ENCODE results near the gene FUBP3. TPM values are rescaled to one million over a fixed set of nuclear protein-coding genes. Genes with fewer than 3 reads are reported as not detected.

FUBP3 gene
- total RNA-seq, 4 donors from 2014 or later = 33.1 to 59.9 (median 37.8) TPM

DNA sequence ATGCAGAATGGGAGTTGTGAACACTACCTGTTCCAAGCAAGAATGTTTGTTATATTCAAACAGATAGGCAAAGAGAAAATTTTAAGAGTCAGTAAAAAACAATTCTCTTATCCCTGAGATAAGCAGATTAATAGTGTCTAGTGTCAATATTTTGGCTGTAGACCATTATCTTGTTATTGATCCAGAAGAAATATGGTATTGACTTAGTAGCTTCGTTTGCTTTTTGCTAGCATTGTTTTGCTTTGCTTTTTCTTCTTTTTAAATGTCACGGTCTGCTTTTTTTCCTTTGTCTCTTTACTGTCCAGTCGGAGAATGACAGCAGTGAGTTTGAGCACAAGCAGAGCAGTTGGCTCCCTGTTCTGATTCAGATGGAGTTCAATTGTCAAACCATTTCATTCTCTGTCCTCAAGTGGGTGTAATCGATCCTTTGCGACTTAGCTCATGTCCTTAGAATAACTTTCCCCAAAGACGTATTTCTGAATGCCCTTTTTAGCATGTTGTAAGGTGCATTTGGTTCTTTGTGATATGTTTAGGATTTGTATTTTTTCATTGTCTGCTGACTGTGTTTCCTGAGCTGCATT is 29.3 kb downstream of the FUBP3 start:
- 53 to 65% methylated on average over 6 of the region's 6 CpGs for WGBS, 2 donors
- no peak for DNase-seq (ENCODE audit: low spot score in 2 of 2)
- no peaks in the 10 kb centered on the region for H3K27me3 ChIP-seq
- H3K36me3 ChIP-seq = peaks cover 0 to 44% (median 0%) of the 10 kb centered on the region in 3 donors
- TF ChIP-seq POLR2A (IDR thresholded peaks at IDR 0.05) (no peak), EP300 (IDR thresholded peaks at IDR 0.05) (no peak)
- TF ChIP-seq, protein P1, sequence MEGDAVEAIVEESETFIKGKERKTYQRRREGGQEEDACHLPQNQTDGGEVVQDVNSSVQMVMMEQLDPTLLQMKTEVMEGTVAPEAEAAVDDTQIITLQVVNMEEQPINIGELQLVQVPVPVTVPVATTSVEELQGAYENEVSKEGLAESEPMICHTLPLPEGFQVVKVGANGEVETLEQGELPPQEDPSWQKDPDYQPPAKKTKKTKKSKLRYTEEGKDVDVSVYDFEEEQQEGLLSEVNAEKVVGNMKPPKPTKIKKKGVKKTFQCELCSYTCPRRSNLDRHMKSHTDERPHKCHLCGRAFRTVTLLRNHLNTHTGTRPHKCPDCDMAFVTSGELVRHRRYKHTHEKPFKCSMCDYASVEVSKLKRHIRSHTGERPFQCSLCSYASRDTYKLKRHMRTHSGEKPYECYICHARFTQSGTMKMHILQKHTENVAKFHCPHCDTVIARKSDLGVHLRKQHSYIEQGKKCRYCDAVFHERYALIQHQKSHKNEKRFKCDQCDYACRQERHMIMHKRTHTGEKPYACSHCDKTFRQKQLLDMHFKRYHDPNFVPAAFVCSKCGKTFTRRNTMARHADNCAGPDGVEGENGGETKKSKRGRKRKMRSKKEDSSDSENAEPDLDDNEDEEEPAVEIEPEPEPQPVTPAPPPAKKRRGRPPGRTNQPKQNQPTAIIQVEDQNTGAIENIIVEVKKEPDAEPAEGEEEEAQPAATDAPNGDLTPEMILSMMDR (IDR thresholded peaks at IDR 0.05) = no peak
- no peak overlapping the region for H3K27ac ChIP-seq
- peaks cover 0 to 10% (median 0%) of the 10 kb centered on the region in 4 donors for H3K4me1 ChIP-seq
- H3K4me3 ChIP-seq = no peak overlapping the region
- H3K9me3 ChIP-seq = no peaks in the 10 kb centered on the region

DNA sequence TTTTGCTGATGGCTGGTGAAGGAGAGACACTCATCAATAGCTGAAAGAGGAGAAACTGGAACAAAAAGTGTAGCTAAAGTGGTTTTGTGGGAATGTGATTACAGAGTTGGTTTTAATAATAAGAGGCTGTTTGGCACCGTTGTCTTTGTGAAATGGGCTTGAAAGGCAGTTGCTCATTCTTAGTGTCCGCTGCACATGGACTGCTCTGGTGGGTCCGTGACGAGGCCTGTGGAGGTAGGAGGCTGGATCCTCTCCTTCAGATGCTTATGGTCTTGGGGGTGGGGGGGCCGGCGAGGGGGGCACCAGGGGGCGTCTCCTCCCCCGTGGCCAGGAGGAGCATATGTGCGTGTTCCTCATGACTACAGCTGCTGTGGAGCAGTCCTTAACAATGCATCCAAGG is 29.8 kb downstream of the FUBP3 start:
- no peak overlapping the region for H3K27ac ChIP-seq

GRCh38 chr9:130610862-130611707 is 31.7 kb downstream of the FUBP3 start:
- Histone ChIP-seq H3K36me3 (peaks cover 0 to 58% (median 1%) of the 10 kb centered on the region in 3 donors), H3K27ac (no peak overlapping the region), H3K9me3 (no peaks in the 10 kb centered on the region), H3K4me1 (peaks cover 0 to 6% (median 0%) of the 10 kb centered on the region in 4 donors), H3K27me3 (no peaks in the 10 kb centered on the region), H3K4me3 (no peak overlapping the region)
- 85 to 86% methylated on average over 8 of the region's 8 CpGs for WGBS, 2 donors
- TF ChIP-seq POLR2A (IDR thresholded peaks at IDR 0.05) = no peak
- TF ChIP-seq, protein P1 (IDR thresholded peaks at IDR 0.05) = no peak
- no peak for TF ChIP-seq EP300 (IDR thresholded peaks at IDR 0.05)
- DNase-seq (ENCODE audit: low spot score in 2 of 2) = no peak

More for the DNA sequence above, 29.8 kb downstream of the FUBP3 start:
- DNase-seq (ENCODE audit: low spot score in 2 of 2) = no peak
- no peaks in the 10 kb centered on the region for H3K27me3 ChIP-seq
- peaks cover 0 to 10% (median 0%) of the 10 kb centered on the region in 4 donors for H3K4me1 ChIP-seq
- H3K4me3 ChIP-seq = no peak overlapping the region
- TF ChIP-seq EP300 (IDR thresholded peaks at IDR 0.05) = no peak
- no peak for TF ChIP-seq POLR2A (IDR thresholded peaks at IDR 0.05)
- TF ChIP-seq, protein P1 (IDR thresholded peaks at IDR 0.05) = no peak
- no peaks in the 10 kb centered on the region for H3K9me3 ChIP-seq
- H3K36me3 ChIP-seq = peaks cover 0 to 44% (median 0%) of the 10 kb centered on the region in 3 donors
- 56 to 74% methylated on average over 9 of the region's 9 CpGs for WGBS, 2 donors

GRCh38 chr9:130616451-130616850 is 37.1 kb downstream of the FUBP3 start:
- Histone ChIP-seq H3K27ac (no peak overlapping the region), H3K4me1 (no peaks in the 10 kb centered on the region), H3K9me3 (no peaks in the 10 kb centered on the region), H3K4me3 (no peak overlapping the region), H3K36me3 (peaks cover 5 to 95% (median 30%) of the 10 kb centered on the region in 3 donors), H3K27me3 (no peaks in the 10 kb centered on the region)
- TF ChIP-seq POLR2A (IDR thresholded peaks at IDR 0.05) = no peak
- no peak for TF ChIP-seq EP300 (IDR thresholded peaks at IDR 0.05)
- TF ChIP-seq, protein P1 (IDR thresholded peaks at IDR 0.05) = no peak
- DNase-seq (ENCODE audit: low spot score in 2 of 2) = no peak
- 85 to 95% methylated on average over 10 of the region's 10 CpGs for WGBS, 2 donors

- DNase-seq (ENCODE audit: low spot score in 2 of 2) = no peak
- H3K36me3 ChIP-seq = peaks cover 6 to 100% (median 43%) of the 10 kb centered on the region in 3 donors
- WGBS, 2 donors = 92 to 94% methylated on average over 10 of the region's 10 CpGs
Measured at GRCh38 chr9:130623466-130623865, 44.1 kb downstream of the FUBP3 start.

More at GRCh38 chr9:130623466-130623865, 44.1 kb downstream of the FUBP3 start:
- no peaks in the 10 kb centered on the region for H3K27me3 ChIP-seq
- no peak overlapping the region for H3K4me3 ChIP-seq
- no peaks in the 10 kb centered on the region for H3K4me1 ChIP-seq
- no peak overlapping the region for H3K27ac ChIP-seq
- no peaks in the 10 kb centered on the region for H3K9me3 ChIP-seq
- TF ChIP-seq, protein P1 (IDR thresholded peaks at IDR 0.05) = no peak
- TF ChIP-seq EP300 (IDR thresholded peaks at IDR 0.05) = no peak
- TF ChIP-seq POLR2A (IDR thresholded peaks at IDR 0.05) = no peak

All from tibial nerve (tissue), 4 donors.